ENCODE data around the gene YIF1A. TPM values are rescaled to one million over a fixed set of nuclear protein-coding genes. Genes with fewer than 3 reads are reported as not detected.
A peak's percentile ranks its signal among the peaks of the same experiment; 100 is the strongest.

The YIF1A gene
- total and polyA plus RNA-seq, 7 donors = 30.3 to 104 (median 59.2) TPM

- no peak for DNase-seq
- intact Hi-C loops (cut with DNase I) = no loop called here
- TF ChIP-seq POLR2AphosphoS5 (IDR thresholded peaks at IDR 0.05) (no peak), EP300 (IDR thresholded peaks at IDR 0.05) (no peak), CTCF (IDR thresholded peaks at IDR 0.05) (no peak), POLR2A (IDR thresholded peaks at IDR 0.05) (no peak)
- H3K4me3 ChIP-seq = peak within 1 kb of the TSS in 3 of 4 donors; percentile 33 to 49 (median 44)
- H3K27me3 ChIP-seq = peaks cover 28 to 53% (median 49%) of the 10 kb centered on the region in 3 donors
- H3K9me3 ChIP-seq = no peaks in the 10 kb centered on the region
- H3K4me1 ChIP-seq = peaks cover 0 to 36% (median 30%) of the 10 kb centered on the region in 4 donors
- no peaks in the 10 kb centered on the region for H3K36me3 ChIP-seq
- 2% methylated on average over 95 of the region's 95 CpGs for WGBS, 2 donors
- no peak within 1 kb of the TSS for H3K27ac ChIP-seq
These were observed 3.0 kb upstream of the YIF1A start, which contains the start of gene TMEM151A for GRCh38 chr11:66291706-66292542. TSS of gene TMEM151A (plus strand) at chr11:66291894. CDS start at chr11:66292014, 120 bp downstream.

GRCh38 chr11:66291303-66291705 lies 2.4 kb upstream of the YIF1A start:
- Histone ChIP-seq H3K36me3 (no peaks in the 10 kb centered on the region), H3K4me3 (peak overlapping the region in 3 of 4 donors; percentile 33 to 49 (median 44)), H3K27me3 (peaks cover 28 to 53% (median 49%) of the 10 kb centered on the region in 3 donors), H3K4me1 (peaks cover 0 to 36% (median 31%) of the 10 kb centered on the region in 4 donors), H3K9me3 (no peaks in the 10 kb centered on the region), H3K27ac (no peak overlapping the region)
- no peak for DNase-seq
- intact Hi-C loops (cut with DNase I) = no loop called here
- no peak for TF ChIP-seq POLR2A (IDR thresholded peaks at IDR 0.05)
- no peak for TF ChIP-seq POLR2AphosphoS5 (IDR thresholded peaks at IDR 0.05)
- no peak for TF ChIP-seq CTCF (IDR thresholded peaks at IDR 0.05)
- no peak for TF ChIP-seq EP300 (IDR thresholded peaks at IDR 0.05)
- WGBS, 2 donors = 9 to 17% methylated on average over 16 of the region's 16 CpGs

GRCh38 chr11:66290330-66290621 lies 1.3 kb upstream of the YIF1A start:
- Histone ChIP-seq H3K4me1 (peaks cover 0 to 41% (median 32%) of the 10 kb centered on the region in 4 donors), H3K27me3 (peaks cover 28 to 43% (median 40%) of the 10 kb centered on the region in 3 donors), H3K27ac (no peak overlapping the region), H3K36me3 (no peaks in the 10 kb centered on the region), H3K4me3 (no peak overlapping the region), H3K9me3 (no peaks in the 10 kb centered on the region)
- DNase-seq = no peak
- 62 to 76% methylated on average over 2 of the region's 2 CpGs for WGBS, 2 donors
- intact Hi-C loops (cut with DNase I) = no loop called here
- no peak for TF ChIP-seq CTCF (IDR thresholded peaks at IDR 0.05)
- no peak for TF ChIP-seq POLR2A (IDR thresholded peaks at IDR 0.05)
- no peak for TF ChIP-seq POLR2AphosphoS5 (IDR thresholded peaks at IDR 0.05)
- TF ChIP-seq EP300 (IDR thresholded peaks at IDR 0.05) = no peak

- 8 to 11% methylated on average over 36 of the region's 36 CpGs for WGBS, 2 donors
- TF ChIP-seq POLR2AphosphoS5 (IDR thresholded peaks at IDR 0.05) = no peak
- TF ChIP-seq EP300 (IDR thresholded peaks at IDR 0.05) = no peak
- TF ChIP-seq POLR2A (IDR thresholded peaks at IDR 0.05) = no peak
- no peak for TF ChIP-seq CTCF (IDR thresholded peaks at IDR 0.05)
These were observed 796 bp upstream of the YIF1A start for GRCh38 chr11:66289548-66290329.

More at GRCh38 chr11:66289548-66290329, 796 bp upstream of the YIF1A start:
- intact Hi-C loops (cut with DNase I) = no loop called here
- H3K27me3 ChIP-seq = peaks cover 28 to 37% (median 37%) of the 10 kb centered on the region in 3 donors
- peaks cover 0 to 41% (median 32%) of the 10 kb centered on the region in 4 donors for H3K4me1 ChIP-seq
- no peaks in the 10 kb centered on the region for H3K9me3 ChIP-seq
- peaks cover 0 to 2% (median 0%) of the 10 kb centered on the region in 4 donors for H3K36me3 ChIP-seq
- peak overlapping the region; percentile 86 to 96 (median 92) for H3K27ac ChIP-seq
- no peak for DNase-seq
- H3K4me3 ChIP-seq = peak overlapping the region; percentile 46 to 78 (median 75)
